ENCODE results near the gene SF3A2.

SF3A2 gene

GRCh38 chr19:2246014-2246620, 9.5 kb downstream of the SF3A2 start:
- Histone ChIP-seq H3K4me3 (ENCODE audit: low read depth, low read length, poor library complexity, severe bottlenecking) (no peak overlapping the region), H4K20me1 (ENCODE audit: insufficient read depth, low read length) (no peaks in the 10 kb centered on the region), H3K9ac (ENCODE audit: low read length) (no peak overlapping the region), H3K27me3 (ENCODE audit: insufficient read depth, low read length) (no peaks in the 10 kb centered on the region), H3K27ac (ENCODE audit: low read depth, low read length, poor library complexity, severe bottlenecking) (no peak overlapping the region), H3K4me1 (ENCODE audit: insufficient read depth, low read length, severe bottlenecking) (peaks cover 6% of the 10 kb centered on the region), H3K4me2 (ENCODE audit: low read length) (no peak overlapping the region), H3K36me3 (ENCODE audit: insufficient read depth, low read length) (peaks cover 61% of the 10 kb centered on the region), H3F3A (ENCODE audit: insufficient read depth, low read length) (no peaks in the 10 kb centered on the region), H3K79me2 (ENCODE audit: insufficient read depth, low read length) (peaks cover 12% of the 10 kb centered on the region), H3K9me2 (ENCODE audit: low read depth, low read length) (no peaks in the 10 kb centered on the region), H2AFZ (ENCODE audit: low read length) (no peak overlapping the region), H3K9me3 (ENCODE audit: low read length) (no peaks in the 10 kb centered on the region)
- no peak for TF ChIP-seq CTCF (IDR thresholded peaks at IDR 0.05; ENCODE audit: low read length)
- no peak for TF ChIP-seq EZH2 (IDR thresholded peaks at IDR 0.05; ENCODE audit: borderline replicate concordance, low read length)

GRCh38 chr19:2246801-2247361, 10.3 kb downstream of the SF3A2 start:
- no peak overlapping the region for H3K27ac ChIP-seq (ENCODE audit: low read depth, low read length, poor library complexity, severe bottlenecking)
- H3F3A ChIP-seq (ENCODE audit: insufficient read depth, low read length) = no peaks in the 10 kb centered on the region
- no peaks in the 10 kb centered on the region for H3K9me3 ChIP-seq (ENCODE audit: low read length)
- H3K4me2 ChIP-seq (ENCODE audit: low read length) = no peak overlapping the region
- H4K20me1 ChIP-seq (ENCODE audit: insufficient read depth, low read length) = no peaks in the 10 kb centered on the region
- H2AFZ ChIP-seq (ENCODE audit: low read length) = no peak overlapping the region
- H3K36me3 ChIP-seq (ENCODE audit: insufficient read depth, low read length) = peaks cover 58% of the 10 kb centered on the region
- H3K4me1 ChIP-seq (ENCODE audit: insufficient read depth, low read length, severe bottlenecking) = no peaks in the 10 kb centered on the region
- no peak overlapping the region for H3K4me3 ChIP-seq (ENCODE audit: low read depth, low read length, poor library complexity, severe bottlenecking)
- no peak overlapping the region for H3K9ac ChIP-seq (ENCODE audit: low read length)
- H3K9me2 ChIP-seq (ENCODE audit: low read depth, low read length) = no peaks in the 10 kb centered on the region
- TF ChIP-seq EZH2 (IDR thresholded peaks at IDR 0.05; ENCODE audit: borderline replicate concordance, low read length) = no peak
- TF ChIP-seq CTCF (IDR thresholded peaks at IDR 0.05; ENCODE audit: low read length) = no peak
- no peaks in the 10 kb centered on the region for H3K27me3 ChIP-seq (ENCODE audit: insufficient read depth, low read length)
- peaks cover 5% of the 10 kb centered on the region for H3K79me2 ChIP-seq (ENCODE audit: insufficient read depth, low read length)

- H3K79me2 ChIP-seq (ENCODE audit: insufficient read depth, low read length) = no peaks in the 10 kb centered on the region
- H3K9me3 ChIP-seq (ENCODE audit: low read length) = no peaks in the 10 kb centered on the region
- no peak overlapping the region for H3K4me3 ChIP-seq (ENCODE audit: low read depth, low read length, poor library complexity, severe bottlenecking)
- H4K20me1 ChIP-seq (ENCODE audit: insufficient read depth, low read length) = no peaks in the 10 kb centered on the region
- H2AFZ ChIP-seq (ENCODE audit: low read length) = no peak overlapping the region
- H3F3A ChIP-seq (ENCODE audit: insufficient read depth, low read length) = no peaks in the 10 kb centered on the region
- H3K4me1 ChIP-seq (ENCODE audit: insufficient read depth, low read length, severe bottlenecking) = no peaks in the 10 kb centered on the region
- H3K4me2 ChIP-seq (ENCODE audit: low read length) = no peak overlapping the region
- no peaks in the 10 kb centered on the region for H3K27me3 ChIP-seq (ENCODE audit: insufficient read depth, low read length)
- TF ChIP-seq EZH2 (IDR thresholded peaks at IDR 0.05; ENCODE audit: borderline replicate concordance, low read length) (no peak), CTCF (IDR thresholded peaks at IDR 0.05; ENCODE audit: low read length) (no peak)
- H3K27ac ChIP-seq (ENCODE audit: low read depth, low read length, poor library complexity, severe bottlenecking) = no peak overlapping the region
- H3K36me3 ChIP-seq (ENCODE audit: insufficient read depth, low read length) = peaks cover 55% of the 10 kb centered on the region
- H3K9me2 ChIP-seq (ENCODE audit: low read depth, low read length) = no peaks in the 10 kb centered on the region
- H3K9ac ChIP-seq (ENCODE audit: low read length) = no peak overlapping the region
Observed at GRCh38 chr19:2247433-2248101, 10.9 kb downstream of the SF3A2 start.
